Suppressor macrophage (primary cell): ENCODE data around the gene MRGPRE.

Experiments
- DNase-seq, 4 experiments: peaks; one replicate each; pipeline ENCODE4 v3.0.0-alpha.2; 2020 to 2022

Gene MRGPRE

DNA sequence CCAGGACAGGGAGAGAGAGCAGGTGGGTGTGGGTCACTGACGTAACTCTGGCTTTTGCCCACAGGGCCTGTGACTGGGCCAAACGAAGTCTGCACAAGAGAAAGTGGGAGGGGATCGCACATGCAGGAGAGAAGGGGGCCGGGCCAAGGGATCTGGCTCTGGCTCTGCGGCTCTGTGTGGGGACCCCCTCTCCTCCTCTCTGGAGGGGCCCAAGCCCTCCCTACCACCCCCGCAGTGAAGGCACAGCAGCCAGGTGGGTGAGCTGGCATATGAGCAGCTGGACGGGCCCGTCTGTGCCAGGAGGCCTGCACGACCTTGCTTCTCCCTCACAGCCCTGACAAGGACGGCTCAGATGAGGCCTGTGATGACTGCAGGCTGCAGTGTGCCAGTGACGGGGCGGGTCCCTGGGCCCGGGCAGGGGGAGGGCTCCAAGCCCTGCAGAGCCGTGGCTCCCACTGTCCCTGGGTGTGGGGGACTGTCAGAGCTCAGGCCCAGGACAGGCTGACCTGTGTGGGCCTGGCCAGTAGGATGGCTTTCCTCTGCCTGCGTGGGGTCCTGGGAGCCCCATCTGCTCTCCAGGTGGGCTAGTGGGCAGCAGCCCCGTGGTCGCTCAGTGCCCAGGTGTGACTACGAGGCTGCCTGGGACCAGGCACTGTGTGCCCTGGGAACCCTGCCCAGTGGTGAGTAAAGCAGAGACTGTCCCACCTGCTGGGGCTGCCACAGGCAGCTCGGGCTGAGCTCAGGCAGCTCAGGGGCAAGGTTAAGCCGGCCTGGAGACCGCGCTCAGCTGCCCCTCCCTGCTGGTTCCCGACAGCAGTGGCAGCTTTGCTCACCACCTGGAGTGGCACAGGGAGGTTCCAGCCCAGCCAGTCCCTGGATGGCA is 35.8 kb downstream of the MRGPRE start:
- peak in 1 of 4 experiments; percentile 1 for DNase-seq

DNA sequence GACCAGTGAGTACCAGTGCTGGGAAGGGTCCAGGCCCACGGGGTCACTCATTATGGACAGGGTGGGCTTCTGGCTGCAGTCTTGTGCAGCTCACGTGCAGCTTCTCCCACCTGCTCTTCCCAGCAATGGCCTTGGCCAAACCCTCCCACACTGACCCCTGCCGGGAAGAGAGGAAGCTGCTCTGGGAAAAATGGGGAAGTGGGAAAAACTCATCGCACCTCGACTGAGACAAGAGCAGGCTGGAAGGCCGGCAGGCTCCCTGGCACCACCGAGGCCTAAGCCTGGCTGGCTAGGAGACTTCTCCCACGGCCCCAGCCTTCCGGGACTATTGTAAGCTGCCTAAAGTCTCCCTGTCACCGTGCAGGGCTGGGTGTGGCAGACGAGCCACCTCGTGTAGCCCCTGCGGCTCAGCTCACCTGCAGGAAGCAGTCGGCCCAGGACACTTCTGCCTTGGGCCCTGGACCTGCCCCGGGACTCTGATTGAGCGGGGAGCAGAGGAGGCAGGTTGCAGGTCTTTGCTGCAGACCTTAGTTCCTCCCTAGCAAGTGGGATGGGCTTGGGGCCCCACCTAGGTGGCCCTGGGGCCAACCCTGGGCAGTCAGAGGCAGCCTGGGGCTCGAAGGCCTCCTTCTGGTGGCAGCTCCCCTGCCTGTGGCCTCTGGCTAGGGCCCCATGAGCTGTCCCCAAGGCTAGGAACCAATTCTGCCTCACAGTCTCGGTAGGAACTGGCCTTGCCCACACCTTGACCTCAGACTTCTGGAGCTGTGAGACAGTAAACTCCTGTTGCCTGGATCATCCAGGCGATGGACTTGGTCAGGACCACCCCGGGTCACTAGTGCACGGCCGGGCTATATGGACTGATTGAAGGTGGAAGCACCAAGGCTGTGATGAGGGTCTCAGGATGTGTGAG is 36.7 kb downstream of the MRGPRE start:
- peak; percentile 57 to 80 (median 69) for DNase-seq

DNA sequence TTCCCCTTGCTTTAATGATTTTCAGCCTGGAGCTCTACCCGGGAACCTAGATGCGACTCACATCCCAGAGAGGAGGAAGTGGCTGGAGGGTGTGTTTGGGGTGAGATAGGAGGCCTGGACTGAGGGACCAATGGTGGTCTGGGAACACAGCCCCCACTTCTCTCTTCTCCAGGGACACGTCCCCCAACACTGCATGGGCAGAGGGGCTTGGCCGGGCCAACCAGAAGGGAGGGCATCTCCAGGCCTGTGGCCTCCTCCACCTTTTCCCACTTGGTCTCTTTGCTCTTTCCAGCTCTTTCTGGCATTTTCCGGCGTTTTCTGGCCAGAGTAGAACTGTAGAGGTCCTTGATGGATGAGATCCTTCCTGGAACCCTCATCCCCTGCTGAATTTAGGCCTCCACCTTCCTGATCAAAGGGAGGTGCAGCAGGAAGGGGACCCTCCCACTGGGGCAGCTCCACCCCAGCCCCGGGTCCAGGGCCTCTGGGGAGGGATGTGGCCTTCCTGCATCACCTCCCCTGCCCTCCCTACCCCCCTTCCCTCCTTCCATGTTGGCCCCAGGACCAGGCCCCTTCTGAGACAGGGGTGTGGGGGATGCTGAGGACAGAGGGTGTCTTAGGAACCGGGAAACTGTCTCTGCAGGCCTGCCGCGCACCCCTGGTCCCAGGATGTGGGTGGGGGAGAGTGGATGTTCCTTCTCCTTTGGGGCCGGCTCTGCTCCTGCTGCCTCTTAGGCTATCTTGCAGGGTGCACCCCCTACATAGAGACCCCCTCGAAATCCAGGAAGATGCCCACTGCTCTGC is 38.0 kb downstream of the MRGPRE start:
- DNase-seq = no peak

DNA sequence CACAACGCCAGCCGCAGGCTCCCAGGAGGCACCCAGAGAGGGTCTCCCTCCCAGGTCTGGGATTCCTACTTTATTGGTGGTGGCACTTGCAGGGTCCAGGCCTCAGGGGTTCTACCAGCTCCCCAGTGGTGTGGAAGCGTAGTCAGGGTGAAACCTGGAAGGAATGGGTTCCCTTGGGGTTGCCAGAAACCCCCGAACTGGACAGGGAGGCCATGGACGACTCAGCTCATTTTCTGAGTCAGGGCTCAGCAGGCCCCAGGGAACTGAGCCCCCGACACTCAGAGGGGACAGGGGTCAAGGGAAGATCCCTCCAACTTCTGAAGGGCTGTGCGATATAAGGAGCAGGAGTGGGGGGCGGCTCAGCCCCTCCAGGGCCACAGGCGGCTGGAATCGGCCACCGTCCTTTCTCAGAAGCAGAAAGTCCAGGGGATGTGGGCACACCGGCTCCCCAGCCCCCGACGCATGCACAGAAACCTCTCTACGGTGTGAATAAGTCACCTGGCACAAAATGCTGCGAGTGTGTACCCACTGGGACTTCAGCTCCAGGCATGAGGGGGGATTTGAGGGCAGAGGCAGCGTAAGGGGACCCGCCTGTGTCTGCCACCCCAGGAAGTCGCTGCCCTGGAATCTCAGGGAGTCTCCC is 38.7 kb downstream of the MRGPRE start:
- DNase-seq = no peak

DNA sequence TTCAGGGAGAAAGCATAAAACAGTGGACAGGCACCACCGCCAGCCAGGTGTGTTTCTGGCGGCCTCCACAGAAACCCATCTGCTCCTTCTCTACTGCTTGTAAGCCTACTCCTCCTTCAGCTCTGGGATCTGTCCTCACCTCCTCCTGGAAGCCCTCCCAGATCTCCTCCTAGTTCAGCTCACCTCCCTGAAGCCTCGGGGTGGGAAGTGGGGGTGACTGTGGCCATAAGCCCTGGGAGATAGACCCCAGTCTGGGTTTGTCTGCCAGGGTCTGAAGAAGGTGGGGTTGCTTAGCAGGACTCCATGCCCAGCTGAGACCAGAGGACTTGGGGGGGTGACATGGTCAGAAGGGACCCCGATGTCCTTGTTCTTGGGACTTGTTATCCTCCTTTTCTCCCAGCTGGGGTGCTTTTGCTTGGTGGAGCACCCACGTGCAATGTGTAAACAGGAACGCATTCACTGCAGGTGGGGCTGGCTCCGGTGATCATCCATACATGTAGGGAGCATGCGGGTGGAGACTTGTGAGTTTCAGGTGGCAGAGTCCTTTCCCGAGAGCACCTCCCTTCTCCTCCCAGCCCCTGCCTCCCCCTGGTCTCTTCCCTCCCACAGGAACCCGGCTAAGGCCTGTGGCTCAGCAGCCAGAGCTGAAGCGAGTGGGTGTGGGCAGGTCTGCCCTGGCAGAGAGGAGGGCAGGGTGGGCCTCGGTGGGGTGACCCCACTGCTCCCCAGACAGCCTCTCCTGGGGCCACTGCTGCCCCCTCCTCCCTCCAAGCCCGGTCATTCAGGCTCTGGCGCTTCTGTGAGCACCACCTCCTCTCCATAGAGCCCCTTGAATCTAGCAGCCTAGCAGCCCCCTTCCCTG is 39.5 kb downstream of the MRGPRE start:
- no peak for DNase-seq

DNA sequence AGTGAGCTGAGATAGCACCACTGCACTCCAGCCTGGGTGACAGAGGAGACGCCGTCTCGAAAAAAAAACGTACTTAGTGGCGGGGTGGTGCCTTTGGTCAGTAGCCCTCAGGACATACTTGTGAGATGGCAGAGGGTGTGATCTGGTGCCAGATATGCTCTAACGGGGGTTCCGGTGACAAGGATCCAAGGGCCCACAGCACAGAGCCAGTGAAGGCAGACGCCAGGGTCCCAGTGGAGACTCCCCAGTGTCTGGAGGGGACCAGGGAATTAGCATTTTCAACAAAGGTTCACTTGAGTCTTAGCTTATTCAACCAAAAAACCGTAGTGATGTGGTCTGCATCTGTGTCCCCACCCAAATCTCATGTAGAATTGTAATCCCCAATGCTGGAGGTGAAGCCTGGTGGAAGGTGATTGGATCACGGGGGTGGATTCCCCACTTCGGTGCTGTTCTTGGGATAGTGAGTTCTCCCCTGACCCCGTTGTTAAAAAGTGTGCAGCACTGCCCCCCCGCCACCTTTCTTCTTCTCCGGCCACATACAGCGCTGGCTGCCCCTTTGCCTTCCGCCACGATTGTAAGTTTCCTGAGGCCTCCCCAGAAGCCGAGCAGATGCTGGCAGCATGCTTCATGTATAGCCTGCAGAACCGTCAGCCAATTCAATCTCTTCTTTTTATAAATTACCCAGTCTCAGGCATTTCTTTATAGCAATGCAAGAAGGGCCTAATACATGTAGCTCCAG is 40.5 kb downstream of the MRGPRE start:
- DNase-seq = no peak

DNA sequence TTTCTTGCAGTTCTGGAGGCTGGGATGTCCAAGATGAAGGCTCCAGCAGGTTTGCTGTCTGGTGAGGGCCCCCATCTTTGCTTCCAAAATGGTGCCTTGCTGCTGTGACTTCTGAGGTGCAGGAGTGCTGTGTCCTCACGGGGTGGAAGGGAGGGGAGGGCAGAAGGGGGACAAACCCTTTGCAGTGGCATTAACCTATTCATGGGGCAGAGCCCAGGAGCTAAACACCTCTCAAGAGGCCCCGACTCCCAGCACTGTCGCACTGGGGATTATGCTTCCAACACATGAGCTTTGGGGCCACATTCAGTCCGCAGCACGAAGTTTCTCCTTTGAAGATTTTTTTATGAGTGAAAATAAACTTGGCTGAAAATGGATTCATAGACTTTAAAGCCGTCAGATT is 41.6 kb downstream of the MRGPRE start:
- DNase-seq = no peak

DNA sequence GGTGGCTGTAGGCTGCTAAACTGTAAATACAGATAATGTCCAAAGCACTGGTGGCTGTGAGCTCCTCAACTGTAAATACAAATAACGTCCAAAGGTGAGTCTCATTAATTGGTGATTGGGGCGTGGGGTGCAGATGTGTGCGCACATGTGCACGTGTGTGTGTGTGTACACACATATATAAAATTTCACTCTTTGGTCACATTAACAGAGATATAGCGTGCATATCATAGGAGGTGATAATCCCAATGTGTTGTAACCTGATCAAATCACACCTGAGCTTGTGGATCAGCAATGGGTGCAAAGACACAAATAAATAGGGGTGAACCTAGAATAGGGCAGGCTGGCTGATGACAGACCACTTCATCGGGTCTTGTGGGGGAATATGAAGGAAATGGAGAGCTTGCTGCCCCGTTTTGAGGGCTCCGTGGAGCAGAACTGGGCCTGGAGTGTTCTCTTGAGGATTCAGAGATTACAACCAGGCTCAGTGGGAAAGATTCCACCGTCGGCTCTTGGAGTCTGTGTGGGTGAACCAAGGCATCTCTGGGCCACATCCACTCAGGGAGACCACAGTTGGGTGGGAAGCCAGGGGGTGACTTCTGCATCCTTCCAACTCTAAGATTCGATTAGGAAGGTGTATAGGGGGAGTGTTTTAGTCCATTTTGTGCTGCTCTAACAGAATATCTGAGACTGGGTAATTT is 42.2 kb downstream of the MRGPRE start:
- DNase-seq = no peak

DNA sequence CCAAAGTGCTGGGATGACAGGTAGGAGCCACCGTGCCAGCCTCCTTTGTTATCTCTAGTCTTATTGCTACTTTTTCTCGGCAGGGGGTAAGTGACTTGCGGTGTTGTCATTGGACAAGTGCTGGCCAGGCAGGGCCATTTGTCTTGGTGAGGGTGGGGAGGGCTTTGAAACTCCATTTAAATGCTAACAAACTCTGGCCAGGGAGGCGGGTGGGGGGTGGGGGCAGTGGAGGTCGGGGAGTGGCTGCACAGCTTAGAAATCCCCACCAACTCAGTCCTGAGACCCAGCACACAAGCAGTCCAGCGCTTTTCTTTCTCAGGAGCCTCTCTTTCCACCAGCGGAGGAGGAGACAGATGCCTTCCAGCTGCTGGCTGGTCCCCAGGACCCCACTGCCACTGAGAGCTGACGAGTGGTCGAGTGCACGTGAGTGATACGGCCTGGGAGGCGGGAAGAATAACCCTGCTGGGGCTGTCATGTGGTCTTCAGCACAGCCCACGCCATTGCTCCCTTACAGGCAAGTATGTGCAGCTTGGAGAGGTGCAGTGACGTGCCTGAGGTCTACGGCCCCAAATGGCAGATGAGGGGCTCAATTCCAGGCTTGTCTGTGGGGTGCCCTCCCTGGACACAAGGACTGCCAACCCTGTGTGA is 42.9 kb downstream of the MRGPRE start:
- no peak for DNase-seq

DNA sequence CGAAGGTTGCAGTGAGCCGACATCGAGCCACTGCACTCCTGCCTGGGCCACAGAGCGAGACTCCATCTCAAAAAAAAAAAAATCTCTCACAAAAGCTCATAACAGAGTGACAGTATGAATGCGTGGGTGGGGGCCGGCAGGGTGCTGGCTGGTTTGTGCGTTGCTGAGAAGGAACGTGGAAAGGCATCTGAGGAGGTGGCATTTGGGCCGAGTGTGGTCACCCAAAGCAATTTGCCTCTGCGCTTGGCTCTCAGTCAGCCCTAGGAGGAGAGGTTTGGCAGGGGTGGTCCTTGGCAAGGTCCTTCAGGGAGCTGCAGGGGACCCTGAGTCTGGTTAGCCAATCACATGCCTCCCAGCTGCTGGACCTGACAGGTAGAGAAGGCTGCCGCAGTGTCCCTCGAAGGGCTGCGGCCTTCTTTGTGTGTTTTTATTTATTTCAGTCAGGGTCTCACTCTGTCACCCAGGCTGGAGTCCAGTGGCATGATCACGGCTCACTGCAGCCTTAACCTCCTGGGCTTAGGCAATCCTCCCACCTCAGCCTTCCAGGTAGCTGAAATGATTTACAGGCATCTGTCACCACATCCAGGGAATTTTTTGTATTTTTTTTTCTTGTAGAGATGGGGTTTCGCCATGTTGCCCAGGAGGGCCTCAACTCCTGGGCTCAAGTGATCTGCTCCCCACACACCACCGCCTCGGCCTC is 43.6 kb downstream of the MRGPRE start:
- DNase-seq = no peak

DNA sequence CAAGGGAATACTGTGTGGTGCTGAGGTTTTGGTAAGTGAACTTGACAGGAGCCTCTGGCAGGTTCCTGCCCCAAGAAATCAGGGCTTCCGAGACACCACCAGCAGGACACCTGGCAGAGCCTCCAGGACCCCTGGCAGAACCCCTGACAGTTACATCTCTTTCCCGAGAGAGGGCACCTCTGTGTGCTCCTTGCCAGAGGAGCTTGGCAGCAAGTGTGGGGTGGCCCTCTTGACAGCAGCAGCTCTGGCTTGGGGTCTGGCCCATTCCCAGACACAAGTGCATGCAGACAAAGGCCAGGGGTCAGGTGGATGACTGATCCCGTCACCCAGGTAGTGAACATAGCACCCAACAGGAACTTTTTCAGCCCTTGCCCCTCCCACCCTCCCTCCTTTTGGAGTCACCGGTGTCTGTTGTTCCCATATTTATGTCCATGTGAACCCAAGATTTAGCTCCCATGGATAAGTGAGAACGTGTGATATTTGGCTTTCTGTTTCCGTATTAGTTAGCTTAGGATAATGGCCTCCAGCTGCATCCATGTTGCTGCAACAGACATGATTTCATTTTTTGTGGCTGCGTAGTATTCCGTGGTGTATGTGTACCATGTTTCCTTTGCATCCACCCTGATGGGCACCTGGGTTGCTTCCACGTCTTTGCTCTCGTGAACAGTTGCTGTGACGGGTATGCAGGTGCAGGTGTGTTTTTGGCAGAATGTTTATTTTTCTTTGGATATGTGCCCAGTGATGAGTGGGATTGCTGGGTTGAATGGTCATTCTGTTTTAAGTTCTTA is 45.9 kb downstream of the MRGPRE start:
- DNase-seq = no peak

DNA sequence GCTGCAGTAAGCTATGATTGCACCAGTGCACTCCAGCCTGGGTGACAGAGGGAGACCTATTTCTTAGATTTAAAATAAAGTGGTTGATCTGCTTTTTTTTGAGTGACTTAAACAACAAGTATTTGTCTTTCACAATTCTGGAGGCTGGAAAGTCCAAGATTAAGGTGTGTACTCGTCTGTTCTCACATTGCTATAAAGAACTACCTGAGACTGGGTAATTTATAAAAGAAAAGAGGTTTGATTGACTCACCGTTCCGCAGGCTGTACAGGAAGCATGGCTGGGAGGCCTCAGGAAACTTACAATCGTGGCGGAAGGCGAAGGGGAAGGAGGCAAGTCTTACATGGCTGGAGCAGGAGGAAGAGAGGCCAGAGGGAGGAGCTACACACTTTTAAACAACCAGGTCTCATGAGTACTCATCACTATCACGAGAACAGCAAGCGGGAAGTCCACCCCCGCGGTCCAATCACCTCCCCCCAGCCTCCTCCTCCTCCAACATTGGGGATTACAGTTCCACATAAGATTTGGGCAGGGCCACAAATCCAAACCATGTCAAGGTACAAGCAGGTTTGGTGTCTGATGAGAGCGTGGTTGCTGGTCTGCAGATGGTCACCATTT is 47.4 kb downstream of the MRGPRE start:
- DNase-seq = peak in 3 of 4 experiments; percentile 38 to 41 (median 40)

DNA sequence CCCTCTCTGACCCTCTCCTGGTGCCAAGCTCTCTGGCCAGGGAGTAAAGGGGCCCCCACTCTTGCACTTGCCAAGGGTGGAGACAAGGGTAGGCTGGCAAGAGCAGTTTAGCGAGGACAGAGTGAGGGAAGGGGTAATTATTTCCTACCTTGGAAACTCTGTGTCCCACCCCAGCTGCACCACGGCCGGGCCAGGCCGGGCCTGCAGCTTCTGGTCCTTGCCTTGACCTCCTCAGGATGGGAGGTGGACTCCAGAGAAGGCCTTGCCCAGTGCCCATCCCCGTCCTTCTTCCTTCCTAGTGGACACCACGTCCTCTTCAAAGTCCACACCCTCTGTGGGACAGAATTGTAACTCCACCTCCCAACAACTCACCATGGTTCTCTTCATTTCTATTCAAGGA is 48.7 kb downstream of the MRGPRE start:
- no peak for DNase-seq

DNA sequence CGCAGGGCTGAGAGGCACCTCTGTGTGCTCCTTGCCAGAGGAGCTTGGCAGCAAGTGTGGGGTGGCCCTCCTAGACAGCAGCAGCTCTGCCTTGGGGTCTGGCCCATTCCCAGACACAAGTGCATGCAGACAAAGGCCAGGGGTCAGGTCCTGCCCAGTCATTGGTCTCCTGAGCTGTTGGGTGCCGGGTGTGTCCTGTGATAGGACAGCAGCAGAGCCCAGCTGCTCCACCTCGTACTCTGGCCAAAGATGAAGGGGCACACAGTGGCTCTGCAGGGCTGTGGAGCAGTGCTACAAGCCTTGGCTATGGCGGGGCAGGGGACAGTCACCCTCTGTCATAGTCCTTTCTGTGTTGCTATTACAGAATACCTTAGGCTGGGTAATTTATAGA is 49.8 kb downstream of the MRGPRE start:
- DNase-seq = no peak

DNA sequence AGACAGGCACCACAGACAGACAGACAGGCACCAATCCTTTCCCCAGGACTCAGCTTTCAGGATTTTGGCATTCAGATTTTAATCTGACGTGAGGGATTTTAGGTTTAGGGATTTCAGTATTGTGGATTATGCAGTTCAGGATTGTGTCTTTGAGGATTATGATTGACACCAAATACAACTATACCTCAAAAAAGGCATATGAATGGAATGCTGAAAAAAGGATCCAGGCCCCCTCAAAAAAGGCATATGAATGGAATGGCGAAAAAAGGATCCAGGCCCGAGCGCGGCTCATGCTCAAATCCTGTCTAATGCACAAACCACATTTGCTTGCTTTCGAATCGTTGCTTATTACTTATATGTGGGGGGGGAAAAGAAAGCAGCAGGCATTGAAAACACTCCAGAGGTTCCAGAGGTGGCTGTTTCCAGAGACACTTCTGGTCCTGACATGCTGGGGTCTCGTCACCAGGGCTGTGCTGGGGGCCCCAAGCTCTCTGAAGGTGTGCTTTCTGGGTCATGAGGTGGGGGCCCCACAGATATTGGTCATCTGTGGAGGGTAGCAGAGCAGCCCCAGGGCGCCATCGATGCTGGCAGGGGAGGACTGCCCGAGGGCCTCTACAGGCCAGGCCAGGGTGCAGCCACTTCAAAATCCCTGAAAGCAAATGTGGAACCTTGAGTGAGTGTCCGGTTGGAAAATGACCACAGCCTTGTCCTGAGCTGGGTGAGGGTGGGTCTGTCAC is 50.3 kb downstream of the MRGPRE start:
- DNase-seq = no peak

DNA sequence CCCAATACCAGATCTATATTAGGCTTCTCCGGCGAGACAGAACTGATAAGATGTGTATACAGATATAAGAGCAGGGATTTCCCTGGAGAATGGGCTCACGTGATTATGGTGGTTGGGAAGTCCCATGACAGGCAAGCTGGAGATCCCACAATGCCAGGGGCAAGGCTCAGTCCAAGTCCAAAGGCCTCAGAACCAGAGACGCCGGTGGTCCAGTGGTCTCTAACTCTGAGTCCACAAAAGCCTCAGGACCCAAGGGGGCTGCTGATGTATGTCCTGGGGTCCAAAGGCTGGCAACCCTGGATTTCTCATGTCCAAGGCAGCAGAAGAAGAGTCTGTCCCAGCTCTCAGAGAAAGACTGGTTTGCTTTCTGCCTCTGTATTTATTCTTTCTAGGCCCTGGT is 51.3 kb downstream of the MRGPRE start:
- no peak for DNase-seq

DNA sequence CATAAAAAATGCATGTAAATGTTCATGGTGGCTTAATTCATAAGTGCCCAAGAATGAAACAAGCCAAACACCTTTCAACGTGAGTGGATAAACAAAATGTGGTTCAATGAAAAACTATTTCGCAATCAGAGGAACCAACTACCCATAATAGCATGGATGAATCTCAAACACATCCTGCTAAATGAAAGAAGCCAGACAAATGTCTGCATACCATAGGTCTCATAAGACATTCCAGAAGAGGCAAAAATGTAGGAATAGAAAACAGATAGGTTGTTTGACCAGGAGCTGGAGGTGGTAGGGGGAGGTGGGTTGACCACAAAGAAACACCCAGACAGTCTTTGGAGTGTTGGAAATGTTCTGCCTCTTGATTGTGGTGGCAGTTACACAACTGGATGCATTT is 53.9 kb downstream of the MRGPRE start:
- DNase-seq = peak in 1 of 4 experiments; percentile 15
